ENCODE results near the gene GSKIP. TPM values are rescaled to one million over a fixed set of nuclear protein-coding genes. Genes with fewer than 3 reads are reported as not detected.
A peak's percentile ranks its signal among the peaks of the same experiment; 100 is the strongest.

The GSKIP gene
- total RNA-seq, 1 donor from 2014 or later: 23.7 TPM

GRCh38 chr14:96408608-96409007 is 45.3 kb downstream of the GSKIP start:
- intact Hi-C loops (cut with micrococcal nuclease): no loop called here
- H3K36me3 Mint-ChIP-seq (ENCODE audit: low read depth): no peaks in the 10 kb centered on the region
- no peak for DNase-seq (ENCODE audit: low spot score)

GRCh38 chr14:96409701-96410100 is 46.4 kb downstream of the GSKIP start:
- Mint-ChIP-seq H3K27me3 (ENCODE audit: insufficient read depth) (peaks cover 3% of the 10 kb centered on the region), H3K4me1 (ENCODE audit: low read depth) (no peaks in the 10 kb centered on the region), H3K4me3 (no peak overlapping the region), H3K27ac (no peak overlapping the region), H3K9me3 (no peaks in the 10 kb centered on the region), H3K36me3 (ENCODE audit: low read depth) (no peaks in the 10 kb centered on the region)
- intact Hi-C loops (cut with micrococcal nuclease): no loop called here
- DNase-seq (ENCODE audit: low spot score): no peak

More at GRCh38 chr14:96408608-96409007, 45.3 kb downstream of the GSKIP start:
- no peak overlapping the region for H3K4me3 Mint-ChIP-seq
- no peaks in the 10 kb centered on the region for H3K9me3 Mint-ChIP-seq
- no peak overlapping the region for H3K27ac Mint-ChIP-seq
- H3K4me1 Mint-ChIP-seq (ENCODE audit: low read depth): no peaks in the 10 kb centered on the region
- H3K27me3 Mint-ChIP-seq (ENCODE audit: insufficient read depth): peaks cover 4% of the 10 kb centered on the region

- intact Hi-C loops (cut with micrococcal nuclease): no loop called here
- no peaks in the 10 kb centered on the region for H3K36me3 Mint-ChIP-seq (ENCODE audit: low read depth)
- H3K27ac Mint-ChIP-seq: no peak overlapping the region
- H3K9me3 Mint-ChIP-seq: no peaks in the 10 kb centered on the region
- no peak for DNase-seq (ENCODE audit: low spot score)
- H3K4me3 Mint-ChIP-seq: no peak overlapping the region
- peaks cover 3% of the 10 kb centered on the region for H3K27me3 Mint-ChIP-seq (ENCODE audit: insufficient read depth)
- H3K4me1 Mint-ChIP-seq (ENCODE audit: low read depth): no peaks in the 10 kb centered on the region
These were observed 46.8 kb downstream of the GSKIP start for GRCh38 chr14:96410119-96410518.

- no peak overlapping the region for H3K4me3 Mint-ChIP-seq
- no peaks in the 10 kb centered on the region for H3K4me1 Mint-ChIP-seq (ENCODE audit: low read depth)
- H3K27ac Mint-ChIP-seq: no peak overlapping the region
- intact Hi-C loops (cut with micrococcal nuclease): no loop called here
- no peaks in the 10 kb centered on the region for H3K9me3 Mint-ChIP-seq
- H3K27me3 Mint-ChIP-seq (ENCODE audit: insufficient read depth): peaks cover 3% of the 10 kb centered on the region
- no peaks in the 10 kb centered on the region for H3K36me3 Mint-ChIP-seq (ENCODE audit: low read depth)
- DNase-seq (ENCODE audit: low spot score): no peak
These were observed 50.2 kb downstream of the GSKIP start for GRCh38 chr14:96413526-96413925.

- no peaks in the 10 kb centered on the region for H3K4me1 Mint-ChIP-seq (ENCODE audit: low read depth)
- no peak overlapping the region for H3K27ac Mint-ChIP-seq
- intact Hi-C loops (cut with micrococcal nuclease): no loop called here
- DNase-seq (ENCODE audit: low spot score): no peak
- peaks cover 3% of the 10 kb centered on the region for H3K27me3 Mint-ChIP-seq (ENCODE audit: insufficient read depth)
- H3K4me3 Mint-ChIP-seq: no peak overlapping the region
- H3K9me3 Mint-ChIP-seq: no peaks in the 10 kb centered on the region
- H3K36me3 Mint-ChIP-seq (ENCODE audit: low read depth): no peaks in the 10 kb centered on the region
These were observed 52.2 kb downstream of the GSKIP start for GRCh38 chr14:96415559-96415958.

- no peak for DNase-seq (ENCODE audit: low spot score)
- H3K4me1 Mint-ChIP-seq (ENCODE audit: low read depth): no peaks in the 10 kb centered on the region
- intact Hi-C loops (cut with micrococcal nuclease): no loop called here
- H3K36me3 Mint-ChIP-seq (ENCODE audit: low read depth): no peaks in the 10 kb centered on the region
- no peaks in the 10 kb centered on the region for H3K9me3 Mint-ChIP-seq
- H3K4me3 Mint-ChIP-seq: no peak overlapping the region
- peaks cover 3% of the 10 kb centered on the region for H3K27me3 Mint-ChIP-seq (ENCODE audit: insufficient read depth)
- no peak overlapping the region for H3K27ac Mint-ChIP-seq
These were observed 53.0 kb downstream of the GSKIP start for GRCh38 chr14:96416292-96416691.

GRCh38 chr14:96417254-96417653 is 53.9 kb downstream of the GSKIP start:
- no peak for DNase-seq (ENCODE audit: low spot score)
- no peaks in the 10 kb centered on the region for H3K4me1 Mint-ChIP-seq (ENCODE audit: low read depth)
- peaks cover 3% of the 10 kb centered on the region for H3K27me3 Mint-ChIP-seq (ENCODE audit: insufficient read depth)
- no peaks in the 10 kb centered on the region for H3K36me3 Mint-ChIP-seq (ENCODE audit: low read depth)
- intact Hi-C loops (cut with micrococcal nuclease): no loop called here
- H3K4me3 Mint-ChIP-seq: no peak overlapping the region
- no peak overlapping the region for H3K27ac Mint-ChIP-seq
- no peaks in the 10 kb centered on the region for H3K9me3 Mint-ChIP-seq

GRCh38 chr14:96418075-96418474 is 54.7 kb downstream of the GSKIP start:
- peaks cover 3% of the 10 kb centered on the region for H3K27me3 Mint-ChIP-seq (ENCODE audit: insufficient read depth)
- DNase-seq (ENCODE audit: low spot score): no peak
- intact Hi-C loops (cut with micrococcal nuclease): no loop called here

GRCh38 chr14:96421236-96421635 is 57.9 kb downstream of the GSKIP start:
- no peak for DNase-seq (ENCODE audit: low spot score)
- Mint-ChIP-seq H3K36me3 (ENCODE audit: low read depth) (no peaks in the 10 kb centered on the region), H3K4me1 (ENCODE audit: low read depth) (peaks cover 11% of the 10 kb centered on the region), H3K27ac (no peak overlapping the region), H3K9me3 (no peaks in the 10 kb centered on the region), H3K27me3 (ENCODE audit: insufficient read depth) (peaks cover 7% of the 10 kb centered on the region), H3K4me3 (no peak overlapping the region)
- intact Hi-C loops (cut with micrococcal nuclease): no loop called here

More at GRCh38 chr14:96418075-96418474, 54.7 kb downstream of the GSKIP start:
- Mint-ChIP-seq H3K4me1 (ENCODE audit: low read depth) (no peaks in the 10 kb centered on the region), H3K27ac (no peak overlapping the region), H3K9me3 (no peaks in the 10 kb centered on the region), H3K36me3 (ENCODE audit: low read depth) (no peaks in the 10 kb centered on the region), H3K4me3 (no peak overlapping the region)

- no peaks in the 10 kb centered on the region for H3K9me3 Mint-ChIP-seq
- no peak overlapping the region for H3K27ac Mint-ChIP-seq
- no peak for DNase-seq (ENCODE audit: low spot score)
- H3K4me3 Mint-ChIP-seq: no peak overlapping the region
- intact Hi-C loops (cut with micrococcal nuclease): no loop called here
- no peaks in the 10 kb centered on the region for H3K36me3 Mint-ChIP-seq (ENCODE audit: low read depth)
- peaks cover 7% of the 10 kb centered on the region for H3K27me3 Mint-ChIP-seq (ENCODE audit: insufficient read depth)
- peaks cover 11% of the 10 kb centered on the region for H3K4me1 Mint-ChIP-seq (ENCODE audit: low read depth)
These were observed 59.7 kb downstream of the GSKIP start for GRCh38 chr14:96422992-96423391.

- H3K36me3 Mint-ChIP-seq (ENCODE audit: low read depth): no peaks in the 10 kb centered on the region
- H3K27me3 Mint-ChIP-seq (ENCODE audit: insufficient read depth): peaks cover 7% of the 10 kb centered on the region
- no peaks in the 10 kb centered on the region for H3K9me3 Mint-ChIP-seq
- no peak for DNase-seq (ENCODE audit: low spot score)
- H3K27ac Mint-ChIP-seq: no peak overlapping the region
- peak overlapping the region; percentile 10 for H3K4me3 Mint-ChIP-seq
- intact Hi-C loops (cut with micrococcal nuclease): loop anchor here (1.0 to 2.0 kb wide), 4 partner anchors 31 to 323 kb away; partner anchors contain the start of gene AK7
- H3K4me1 Mint-ChIP-seq (ENCODE audit: low read depth): peaks cover 11% of the 10 kb centered on the region
These were observed 60.3 kb downstream of the GSKIP start for GRCh38 chr14:96423446-96424108.

GRCh38 chr14:96424109-96424989 is 61.0 kb downstream of the GSKIP start:
- H3K27me3 Mint-ChIP-seq (ENCODE audit: insufficient read depth): peaks cover 7% of the 10 kb centered on the region
- DNase-seq (ENCODE audit: low spot score): peak; percentile 10
- no peaks in the 10 kb centered on the region for H3K9me3 Mint-ChIP-seq
- no peaks in the 10 kb centered on the region for H3K36me3 Mint-ChIP-seq (ENCODE audit: low read depth)
- no peak overlapping the region for H3K27ac Mint-ChIP-seq
- H3K4me3 Mint-ChIP-seq: peak overlapping the region; percentile 71
- intact Hi-C loops (cut with micrococcal nuclease): loop anchor here (1.0 to 2.0 kb wide), 4 partner anchors 32 to 324 kb away; partner anchors contain the start of gene AK7
- peaks cover 11% of the 10 kb centered on the region for H3K4me1 Mint-ChIP-seq (ENCODE audit: low read depth)

GRCh38 chr14:96434040-96434439 is 70.7 kb downstream of the GSKIP start:
- no peaks in the 10 kb centered on the region for H3K4me1 Mint-ChIP-seq (ENCODE audit: low read depth)
- H3K27ac Mint-ChIP-seq: no peak overlapping the region
- no peaks in the 10 kb centered on the region for H3K36me3 Mint-ChIP-seq (ENCODE audit: low read depth)
- H3K9me3 Mint-ChIP-seq: no peaks in the 10 kb centered on the region
- intact Hi-C loops (cut with micrococcal nuclease): no loop called here
- no peak overlapping the region for H3K4me3 Mint-ChIP-seq
- no peak for DNase-seq (ENCODE audit: low spot score)
- peaks cover 11% of the 10 kb centered on the region for H3K27me3 Mint-ChIP-seq (ENCODE audit: insufficient read depth)

All from activated T-helper 1 cell treated with anti-CD3 and anti-CD28 coated beads, Interleukin-12 subunit alpha, Interleukin-12 subunit beta, Interleukin-2, Interleukin-4 antibody, amounts not matched to agents 30 ng/mL and 10 ng/mL and 1 ng/mL, durations not matched to agents 14 hours and 24 hours and 36 hours (primary cell).